NCI-H2107 treated with DMSO at 0.1 percent for 48 hours (cell line): Measurements from ENCODE around the gene UIMC1.

Source experiments
- DNase-seq: peaks from one replicate; lab custom pipeline; 2025; ENCODE audit not compliant: unreplicated experiment; lab: John Stamatoyannopoulos, UW

UIMC1 gene

DNA sequence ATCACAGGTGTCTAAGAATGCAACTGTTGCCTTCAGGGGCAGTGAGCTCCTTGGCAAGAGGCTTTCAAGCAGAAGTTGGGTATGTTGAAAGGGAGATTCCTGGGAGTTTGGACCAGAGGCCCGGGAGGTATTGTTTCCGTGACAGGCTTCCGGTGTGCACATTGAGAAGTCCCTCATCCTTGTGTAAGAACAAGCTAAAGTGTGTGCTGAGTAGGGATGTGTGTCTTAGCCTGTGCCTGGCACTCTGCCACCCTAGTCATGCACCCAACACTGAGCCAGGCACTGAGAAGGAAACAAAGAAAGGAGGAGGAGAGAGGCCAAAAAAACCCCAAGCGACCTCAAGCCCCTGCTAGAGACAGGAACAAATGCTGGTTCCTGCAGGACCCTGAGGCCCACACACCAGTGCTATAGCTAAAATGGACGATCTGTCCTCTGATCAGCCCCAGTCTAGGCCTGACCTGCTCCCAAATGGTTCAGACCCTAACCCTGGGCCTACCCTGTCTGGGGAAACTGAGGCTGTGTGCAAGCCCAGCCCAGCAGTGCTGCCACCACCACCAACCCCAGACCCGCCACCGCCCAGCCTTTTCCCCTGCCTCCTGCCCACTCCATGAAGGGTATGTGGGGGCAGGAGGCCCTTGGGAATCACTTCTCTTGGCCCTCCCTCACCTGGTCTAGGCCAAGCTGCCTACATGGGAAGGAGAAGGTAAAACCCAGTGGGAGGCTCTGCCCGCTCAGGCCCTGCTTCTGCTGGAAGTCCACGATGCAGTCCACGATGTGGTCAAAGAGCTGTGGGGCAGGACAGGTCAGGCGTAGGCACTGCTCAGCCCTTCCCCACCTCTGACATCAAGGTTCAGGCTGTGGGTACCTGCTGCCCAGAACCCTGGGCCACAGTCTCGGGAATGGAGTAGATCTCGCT is 120.0 kb downstream of the UIMC1 start:
- DNase-seq = no peak

DNA sequence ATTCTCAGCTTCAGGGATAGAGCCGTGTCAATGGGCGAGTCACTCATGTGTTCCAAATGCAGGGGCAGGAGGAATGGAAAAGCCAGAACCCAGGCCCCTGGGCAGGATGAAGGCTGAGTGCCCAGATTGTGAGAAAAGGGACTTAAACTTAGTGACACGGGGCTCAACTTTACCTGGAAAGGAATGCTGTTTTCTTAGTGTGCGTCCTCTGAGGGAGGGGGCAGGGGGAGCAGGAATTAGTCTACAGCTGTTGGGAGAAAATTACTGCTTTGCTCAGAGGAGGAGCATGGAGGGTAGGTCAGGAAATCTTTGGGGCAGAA is 122.0 kb downstream of the UIMC1 start:
- DNase-seq = no peak

- no peak for DNase-seq
Measured at GRCh38 chr5:176883700-176884570, 122.6 kb downstream of the UIMC1 start.

DNA sequence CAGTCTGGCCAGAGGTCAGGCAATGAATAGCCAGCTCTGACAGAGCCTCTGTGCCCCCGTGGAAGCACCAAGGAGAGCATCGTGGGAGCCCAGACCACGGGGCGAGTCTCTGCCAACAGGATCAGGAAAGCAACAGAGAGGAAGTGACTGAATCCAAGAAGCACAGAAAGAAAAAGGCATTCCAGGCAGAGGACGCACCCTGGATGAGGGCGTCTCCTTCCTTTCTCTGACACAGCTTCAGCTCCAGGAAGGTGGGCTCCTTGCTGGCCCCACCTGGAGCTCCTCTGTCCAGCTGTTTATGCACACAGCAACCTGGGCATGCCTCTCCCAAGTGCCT is 124.0 kb downstream of the UIMC1 start:
- DNase-seq = no peak

DNA sequence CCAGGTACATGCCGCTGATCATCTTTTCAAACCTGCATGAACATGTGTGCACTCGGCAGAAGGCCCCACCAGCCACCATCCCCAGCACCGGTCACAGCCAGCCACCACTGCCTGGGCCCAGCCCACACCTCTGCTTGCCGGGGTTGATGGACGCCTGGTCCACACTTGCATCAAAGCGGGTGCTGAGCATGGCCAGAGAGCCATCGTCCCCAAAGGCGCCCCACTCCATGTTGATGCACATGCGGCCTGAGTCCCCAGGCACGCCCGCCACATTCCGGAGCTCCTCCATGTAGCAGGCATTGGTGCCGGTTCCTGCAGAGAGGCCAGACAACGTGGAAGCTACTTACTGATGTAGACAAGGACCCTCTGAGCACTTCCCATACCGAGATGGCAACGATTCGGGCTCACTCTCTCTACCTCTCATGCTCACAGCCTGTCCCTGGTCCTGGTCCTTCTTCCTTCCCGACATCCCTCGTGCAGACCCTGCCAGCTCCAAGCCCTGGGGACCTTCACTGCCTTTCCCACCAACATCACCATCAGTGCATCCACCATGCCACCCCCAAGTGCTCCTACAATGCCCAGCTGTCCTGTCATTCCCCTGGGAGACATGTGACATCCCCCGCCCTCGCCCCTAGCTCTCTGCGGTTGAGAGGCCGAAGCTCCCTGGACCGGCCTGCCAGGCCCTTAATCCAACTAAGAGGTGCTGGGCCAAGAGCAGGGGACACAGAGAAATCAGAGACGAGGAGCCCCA is 124.6 kb downstream of the UIMC1 start:
- DNase-seq = no peak

DNA sequence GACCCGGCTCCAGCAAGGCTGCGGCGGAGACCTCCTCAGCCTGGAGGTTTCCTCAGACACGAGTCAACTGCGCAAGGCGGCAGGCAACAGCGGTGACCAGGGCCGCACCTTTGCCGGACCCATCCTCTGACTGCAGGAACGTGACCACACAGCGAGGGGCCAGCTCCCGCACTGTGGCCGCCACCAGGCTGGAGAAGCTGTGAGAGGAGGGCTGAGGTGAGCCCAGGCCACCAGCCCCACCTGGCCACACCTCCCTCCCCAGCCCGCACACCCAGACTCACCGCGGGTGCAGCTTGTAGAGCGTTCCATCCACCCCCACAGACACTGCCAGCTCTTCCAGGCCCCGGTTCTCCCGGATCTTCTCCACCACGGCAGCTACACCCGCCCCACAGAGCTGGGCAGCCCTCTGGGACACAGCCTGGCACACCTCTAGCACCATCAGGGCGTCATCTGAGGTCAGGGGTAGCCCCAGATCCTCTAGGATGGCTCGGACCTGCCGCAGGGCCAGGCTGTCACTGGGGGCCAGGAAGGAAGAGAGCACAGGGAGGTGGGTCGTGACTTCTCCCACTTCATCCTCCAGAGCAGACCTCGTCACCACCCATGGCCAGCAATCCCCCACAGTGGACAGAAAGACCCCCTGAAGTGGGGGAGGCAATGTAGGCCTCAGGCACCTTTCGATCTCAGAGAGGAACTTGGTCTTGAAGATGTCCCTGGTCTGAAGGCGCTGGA is 125.4 kb downstream of the UIMC1 start:
- DNase-seq = no peak

GRCh38 chr5:176880366-176881020 is 126.1 kb downstream of the UIMC1 start:
- no peak for DNase-seq

DNA sequence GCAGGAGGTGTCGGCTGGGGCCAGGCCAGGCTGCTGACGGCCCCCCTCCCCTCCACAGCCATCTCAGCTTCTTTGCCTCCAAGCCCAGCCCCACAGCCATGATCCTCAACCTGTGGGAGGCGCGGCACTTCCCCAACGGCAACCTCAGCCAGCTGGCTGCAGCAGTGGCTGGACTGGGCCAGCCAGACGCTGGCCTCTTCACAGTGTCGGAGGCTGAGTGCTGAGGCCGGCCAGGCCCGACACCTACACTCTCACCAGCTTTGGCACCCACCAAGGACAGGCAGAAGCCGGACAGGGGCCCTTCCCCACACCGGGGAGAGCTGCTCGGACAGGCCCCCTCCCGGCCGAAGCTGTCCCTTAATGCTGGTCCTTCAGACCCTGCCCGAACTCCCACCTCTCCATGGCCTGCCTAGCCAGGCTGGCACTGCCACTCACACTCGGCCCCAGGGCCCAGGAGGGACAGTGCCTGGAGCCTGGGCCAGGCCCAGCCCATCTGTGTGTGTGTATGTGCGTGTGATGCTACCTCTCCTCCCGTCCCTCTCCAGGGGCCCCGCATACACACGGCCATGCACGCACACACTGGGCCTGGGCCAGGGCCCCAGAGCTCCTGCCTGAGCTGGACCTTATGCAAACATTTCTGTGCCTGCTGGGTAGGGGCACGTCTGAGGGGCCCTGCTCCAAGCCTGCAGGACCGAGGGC is 126.8 kb downstream of the UIMC1 start:
- DNase-seq = no peak

- no peak for DNase-seq
Measured at GRCh38 chr5:176878906-176879662, 127.5 kb downstream of the UIMC1 start.

GRCh38 chr5:176878463-176878862 is 128.1 kb downstream of the UIMC1 start:
- no peak for DNase-seq

GRCh38 chr5:176877793-176878331 is 128.7 kb downstream of the UIMC1 start:
- no peak for DNase-seq

DNA sequence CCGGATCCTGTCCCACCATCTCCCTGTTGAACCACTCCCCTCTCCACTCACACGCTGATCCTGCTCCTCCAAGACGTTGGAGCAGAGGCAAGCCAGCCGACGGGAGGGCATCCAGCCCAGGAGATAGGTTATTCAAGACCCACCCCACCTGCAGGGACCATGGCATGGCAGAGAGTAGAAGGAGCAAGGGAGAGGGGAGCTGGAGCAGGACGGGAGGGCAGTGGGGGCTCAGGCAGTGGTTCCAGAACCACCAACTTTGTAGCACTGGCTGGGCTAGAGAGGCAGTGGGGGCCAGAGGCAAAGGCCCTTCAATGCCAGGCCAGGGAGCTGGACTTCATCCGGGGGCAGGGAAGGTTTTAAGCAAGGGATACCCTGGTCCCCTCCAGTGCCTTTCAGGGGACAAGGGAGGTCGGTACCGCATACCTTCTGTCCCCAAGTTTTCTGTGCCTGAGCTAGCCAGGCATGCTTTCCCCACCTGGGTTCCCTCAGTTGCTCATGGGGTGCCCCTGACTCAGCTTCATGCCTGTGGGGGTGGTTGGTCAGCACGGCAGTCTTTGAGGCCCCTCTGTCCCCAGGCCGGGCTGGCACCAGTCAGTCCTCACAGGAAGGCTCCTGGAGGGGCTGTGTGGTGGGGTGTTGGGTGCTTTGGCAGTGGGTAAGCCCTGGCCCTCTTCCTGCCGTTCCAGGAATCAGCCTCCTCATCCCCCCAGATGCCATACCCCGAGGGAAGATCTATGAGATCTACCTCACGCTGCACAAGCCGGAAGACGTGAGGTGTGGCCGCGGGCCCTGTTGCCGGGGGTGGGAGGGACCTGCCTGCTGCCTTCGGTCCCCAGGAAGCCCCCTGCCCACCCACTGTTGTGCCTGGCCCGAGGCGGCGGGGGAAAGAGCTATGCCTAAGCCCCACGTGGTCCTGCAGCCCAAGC is 129.8 kb downstream of the UIMC1 start:
- DNase-seq = no peak

GRCh38 chr5:176875783-176876505 is 130.6 kb downstream of the UIMC1 start:
- DNase-seq = no peak

GRCh38 chr5:176875014-176875550 is 131.5 kb downstream of the UIMC1 start:
- DNase-seq = no peak

DNA sequence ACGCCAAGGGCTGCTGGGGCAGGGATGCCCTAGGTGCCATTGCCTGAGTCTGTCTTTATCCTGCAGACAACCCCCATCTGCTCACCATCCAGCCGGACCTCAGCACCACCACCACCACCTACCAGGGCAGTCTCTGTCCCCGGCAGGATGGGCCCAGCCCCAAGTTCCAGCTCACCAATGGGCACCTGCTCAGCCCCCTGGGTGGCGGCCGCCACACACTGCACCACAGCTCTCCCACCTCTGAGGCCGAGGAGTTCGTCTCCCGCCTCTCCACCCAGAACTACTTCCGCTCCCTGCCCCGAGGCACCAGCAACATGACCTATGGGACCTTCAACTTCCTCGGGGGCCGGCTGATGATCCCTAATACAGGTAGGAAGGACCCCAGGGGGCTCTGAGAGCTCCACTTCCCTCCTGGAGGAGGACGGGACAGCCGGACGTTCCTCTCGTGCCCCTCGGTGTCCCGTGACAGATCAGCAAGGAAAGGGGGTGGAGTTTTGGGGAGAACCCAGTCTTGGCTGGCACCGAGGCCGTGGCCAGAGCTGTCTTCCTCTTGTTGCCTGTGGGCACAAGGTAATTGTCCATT is 132.3 kb downstream of the UIMC1 start:
- DNase-seq = no peak

GRCh38 chr5:176873541-176874172 is 132.9 kb downstream of the UIMC1 start:
- DNase-seq = no peak
